ENCODE measurements around the gene MED10. TPM values are rescaled to one million over a fixed set of nuclear protein-coding genes. Genes with fewer than 3 reads are reported as not detected.

Gene MED10
- total RNA-seq, 3 donors from 2014 or later, result 24.7 to 44.9 (median 27.2) TPM

- Histone ChIP-seq H3K36me3 (ENCODE audit: low read depth) (no peaks in the 10 kb centered on the region), H3K9me3 (no peaks in the 10 kb centered on the region), H3K4me3 (no peak overlapping the region), H3K4me1 (ENCODE audit: low read depth) (no peaks in the 10 kb centered on the region)
- no peak for TF ChIP-seq CTCF (IDR thresholded peaks at IDR 0.05)
- intact Hi-C loops (cut with DNase I, micrococcal nuclease), result no loop called here
- DNase-seq (no peak), ATAC-seq (peak; percentile 13)
Measured at GRCh38 chr5:6349387-6349786, 29.0 kb downstream of the MED10 start.

GRCh38 chr5:6348476-6349000 lies 29.8 kb downstream of the MED10 start:
- H3K36me3 ChIP-seq (ENCODE audit: low read depth), result no peaks in the 10 kb centered on the region
- no peak overlapping the region for H3K4me3 ChIP-seq
- ATAC-seq (no peak), DNase-seq (no peak)
- H3K4me1 ChIP-seq (ENCODE audit: low read depth), result no peaks in the 10 kb centered on the region
- intact Hi-C loops (cut with DNase I, micrococcal nuclease), result no loop called here
- TF ChIP-seq CTCF (IDR thresholded peaks at IDR 0.05), result no peak
- H3K9me3 ChIP-seq, result no peaks in the 10 kb centered on the region

- TF ChIP-seq CTCF (IDR thresholded peaks at IDR 0.05), result no peak
- Histone ChIP-seq H3K4me1 (ENCODE audit: low read depth) (no peaks in the 10 kb centered on the region), H3K36me3 (ENCODE audit: low read depth) (no peaks in the 10 kb centered on the region), H3K4me3 (no peak overlapping the region), H3K9me3 (no peaks in the 10 kb centered on the region)
- no peak for DNase-seq
- intact Hi-C loops (cut with DNase I, micrococcal nuclease), result no loop called here
- ATAC-seq, result no peak
Measured at GRCh38 chr5:6347673-6348072, 30.7 kb downstream of the MED10 start.

- no peak for TF ChIP-seq CTCF (IDR thresholded peaks at IDR 0.05)
- H3K36me3 ChIP-seq (ENCODE audit: low read depth), result no peaks in the 10 kb centered on the region
- H3K4me3 ChIP-seq, result no peak overlapping the region
- no peaks in the 10 kb centered on the region for H3K9me3 ChIP-seq
- ATAC-seq (no peak), DNase-seq (no peak)
- intact Hi-C loops (cut with DNase I, micrococcal nuclease), result no loop called here
- no peaks in the 10 kb centered on the region for H3K4me1 ChIP-seq (ENCODE audit: low read depth)
Measured at GRCh38 chr5:6347165-6347564, 31.2 kb downstream of the MED10 start.

- Histone ChIP-seq H3K9me3 (no peaks in the 10 kb centered on the region), H3K36me3 (ENCODE audit: low read depth) (no peaks in the 10 kb centered on the region), H3K4me3 (no peak overlapping the region), H3K4me1 (ENCODE audit: low read depth) (no peaks in the 10 kb centered on the region)
- ATAC-seq (no peak), DNase-seq (no peak)
- intact Hi-C loops (cut with DNase I, micrococcal nuclease), result no loop called here
- TF ChIP-seq CTCF (IDR thresholded peaks at IDR 0.05), result no peak
Measured at GRCh38 chr5:6344593-6344989, 33.8 kb downstream of the MED10 start.
